Keratinocyte (primary cell): ENCODE measurements around the gene DIP2C.

Experiments
- EZH2 ChIP-seq: IDR thresholded peaks from one replicate; pipeline ENCODE4 v1.6.1; 2012; ENCODE audit warnings: inconsistent platforms, mild to moderate bottlenecking, low read length, moderate library complexity
- TF ChIP-seq, protein P1 (sequence below), 3 experiments: IDR thresholded peaks in 1 of 3; conservative IDR thresholded peaks in 1 of 3; optimal IDR thresholded peaks in 1 of 3; 2 replicates in 2 of 3; 3 replicates in 1 of 3; pipeline versions ENCODE3 to v1.5.1; 2011; ENCODE audit warnings: low read length in 3 of 3, mild to moderate bottlenecking in 3 of 3, moderate library complexity in 2 of 3, control low read depth in 1 of 3, inconsistent platforms in 1 of 3; ENCODE audit not compliant: insufficient read depth in 2 of 3; ENCODE audit errors: extremely low read depth in 1 of 3

DNA sequence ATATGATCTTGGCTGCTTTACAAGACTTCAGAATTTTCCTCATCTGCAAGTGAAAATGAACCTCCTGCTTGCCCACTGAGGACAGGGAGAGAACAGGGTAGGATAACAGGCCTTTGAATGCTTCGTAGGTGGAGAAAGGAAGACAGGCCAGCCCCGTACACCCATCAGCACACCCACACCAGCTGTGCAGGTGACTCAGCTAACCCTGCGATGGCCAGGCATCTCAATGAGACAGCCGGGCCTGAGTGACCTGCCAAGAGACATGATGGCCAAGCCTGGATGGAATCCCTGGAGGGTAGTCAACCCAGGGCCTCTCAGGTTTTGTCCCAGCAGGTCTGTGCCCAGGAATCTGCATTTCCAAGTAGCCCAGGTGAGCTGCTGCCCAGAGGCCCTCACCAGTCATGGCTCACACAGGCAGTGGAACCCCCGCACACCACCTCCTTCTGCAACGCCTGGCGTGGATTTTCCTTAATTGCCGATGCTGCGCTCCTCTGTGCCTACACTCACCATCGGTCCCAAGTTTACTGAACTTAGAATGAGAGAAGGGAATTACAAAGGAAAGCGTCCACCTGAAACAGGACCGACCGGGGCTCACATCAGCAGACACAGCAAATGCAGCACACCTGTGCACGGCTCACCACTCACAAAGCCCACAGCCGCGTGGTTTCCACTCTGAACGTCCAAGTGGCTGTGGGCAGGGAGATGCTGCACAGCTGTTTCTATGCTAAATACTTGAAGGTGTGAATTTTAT lies 163.7 kb downstream of the DIP2C start:
- TF ChIP-seq, protein P1, sequence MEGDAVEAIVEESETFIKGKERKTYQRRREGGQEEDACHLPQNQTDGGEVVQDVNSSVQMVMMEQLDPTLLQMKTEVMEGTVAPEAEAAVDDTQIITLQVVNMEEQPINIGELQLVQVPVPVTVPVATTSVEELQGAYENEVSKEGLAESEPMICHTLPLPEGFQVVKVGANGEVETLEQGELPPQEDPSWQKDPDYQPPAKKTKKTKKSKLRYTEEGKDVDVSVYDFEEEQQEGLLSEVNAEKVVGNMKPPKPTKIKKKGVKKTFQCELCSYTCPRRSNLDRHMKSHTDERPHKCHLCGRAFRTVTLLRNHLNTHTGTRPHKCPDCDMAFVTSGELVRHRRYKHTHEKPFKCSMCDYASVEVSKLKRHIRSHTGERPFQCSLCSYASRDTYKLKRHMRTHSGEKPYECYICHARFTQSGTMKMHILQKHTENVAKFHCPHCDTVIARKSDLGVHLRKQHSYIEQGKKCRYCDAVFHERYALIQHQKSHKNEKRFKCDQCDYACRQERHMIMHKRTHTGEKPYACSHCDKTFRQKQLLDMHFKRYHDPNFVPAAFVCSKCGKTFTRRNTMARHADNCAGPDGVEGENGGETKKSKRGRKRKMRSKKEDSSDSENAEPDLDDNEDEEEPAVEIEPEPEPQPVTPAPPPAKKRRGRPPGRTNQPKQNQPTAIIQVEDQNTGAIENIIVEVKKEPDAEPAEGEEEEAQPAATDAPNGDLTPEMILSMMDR (optimal IDR thresholded peaks at IDR 0.05 in 1 of 3, IDR thresholded peaks at IDR 0.05 in 1 of 3, conservative IDR thresholded peaks at IDR 0.05 in 1 of 3; ENCODE audit: extremely low read depth in 1 of 3, insufficient read depth in 2 of 3, low read length in 3 of 3), result no peak
- no peak for TF ChIP-seq EZH2
